Upper lobe of left lung (tissue), 4 donors: ENCODE results near the gene UBL7.

Experiments used
- CTCF ChIP-seq, 6 experiments: fragments of 450-650 bp in 4 of 6; fragments of 200-600 bp in 2 of 6; sonication (generic) in 2 of 6; IDR thresholded peaks; one replicate each; pipeline ENCODE4 v1.5.1; 2016 to 2019; ENCODE audit warnings: antibody characterized with exemption in 6 of 6
- POLR2AphosphoS5 ChIP-seq, 2 donors: sonication (generic); formaldehyde crosslinking; IDR thresholded peaks; one replicate each; pipeline ENCODE4 v1.5.1; 2017; ENCODE audit warnings: antibody characterized with exemption in 2 of 2

GRCh38 chr15:74420193-74420905 is 40.6 kb downstream of the UBL7 start:
- no peak for TF ChIP-seq CTCF (IDR thresholded peaks at IDR 0.05)
- TF ChIP-seq POLR2AphosphoS5 (IDR thresholded peaks at IDR 0.05), result no peak
